ENCODE measurements around the gene MAGEB16.

DNA sequence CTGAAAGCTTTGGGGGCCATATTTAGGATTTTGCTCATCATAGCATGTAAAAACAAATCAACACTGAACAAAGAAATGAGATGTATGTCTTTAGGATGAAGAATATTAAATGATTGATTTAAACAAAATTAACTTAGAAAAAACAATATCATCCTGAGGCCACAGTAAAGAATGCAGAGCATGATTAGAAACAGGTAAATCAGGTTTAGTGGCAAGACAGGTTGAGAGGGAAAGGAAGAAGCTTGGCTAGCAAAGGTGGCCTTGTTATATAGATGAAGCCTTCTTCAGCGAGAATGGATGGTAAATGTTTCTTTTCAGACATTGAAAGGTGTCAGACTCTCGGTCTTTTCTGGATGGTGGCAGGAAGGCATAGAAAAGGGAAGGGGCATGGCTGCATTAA lies 11.9 kb upstream of the MAGEB16 start:
- TF ChIP-seq TAF1 (IDR thresholded peaks at IDR 0.05; ENCODE audit: low read depth, low read length), result no peak
- TF ChIP-seq POLR2A (IDR thresholded peaks at IDR 0.05; ENCODE audit: control extremely low read depth in 1 of 2, low read depth in 2 of 2, low read length in 2 of 2), result no peak
- no peak for TF ChIP-seq SRF (IDR thresholded peaks at IDR 0.05; ENCODE audit: low read depth, low read length)
- no peak for TF ChIP-seq CTCF (IDR thresholded peaks at IDR 0.05; ENCODE audit: control extremely low read depth in 1 of 3, insufficient read depth in 1 of 3, low read depth in 1 of 3, low read length in 3 of 3)
- no peak for TF ChIP-seq SP2 (IDR thresholded peaks at IDR 0.05; ENCODE audit: low read length)
- no peak for TF ChIP-seq RNF2 (IDR thresholded peaks at IDR 0.05; ENCODE audit: borderline replicate concordance, low read depth, low read length, missing control alignments, poor library complexity, severe bottlenecking)
- TF ChIP-seq POLR2AphosphoS5 (IDR thresholded peaks at IDR 0.05; ENCODE audit: low read depth, low read length), result no peak
- TF ChIP-seq ZNF274 (IDR thresholded peaks at IDR 0.05; ENCODE audit: borderline replicate concordance, extremely low read depth, low read length), result no peak
